NT2/D1 (cell line): ENCODE measurements around the gene SNAI3.

Experiments
- YY1 ChIP-seq: IDR thresholded peaks from 2 replicates; pipeline ENCODE4 v1.6.1; 2011; ENCODE audit not compliant: insufficient read length, insufficient read depth
- ZNF274 ChIP-seq: IDR thresholded peaks from 2 replicates; pipeline ENCODE4 v1.6.1; 2011; ENCODE audit warnings: mild to moderate bottlenecking, low read depth, low read length

DNA sequence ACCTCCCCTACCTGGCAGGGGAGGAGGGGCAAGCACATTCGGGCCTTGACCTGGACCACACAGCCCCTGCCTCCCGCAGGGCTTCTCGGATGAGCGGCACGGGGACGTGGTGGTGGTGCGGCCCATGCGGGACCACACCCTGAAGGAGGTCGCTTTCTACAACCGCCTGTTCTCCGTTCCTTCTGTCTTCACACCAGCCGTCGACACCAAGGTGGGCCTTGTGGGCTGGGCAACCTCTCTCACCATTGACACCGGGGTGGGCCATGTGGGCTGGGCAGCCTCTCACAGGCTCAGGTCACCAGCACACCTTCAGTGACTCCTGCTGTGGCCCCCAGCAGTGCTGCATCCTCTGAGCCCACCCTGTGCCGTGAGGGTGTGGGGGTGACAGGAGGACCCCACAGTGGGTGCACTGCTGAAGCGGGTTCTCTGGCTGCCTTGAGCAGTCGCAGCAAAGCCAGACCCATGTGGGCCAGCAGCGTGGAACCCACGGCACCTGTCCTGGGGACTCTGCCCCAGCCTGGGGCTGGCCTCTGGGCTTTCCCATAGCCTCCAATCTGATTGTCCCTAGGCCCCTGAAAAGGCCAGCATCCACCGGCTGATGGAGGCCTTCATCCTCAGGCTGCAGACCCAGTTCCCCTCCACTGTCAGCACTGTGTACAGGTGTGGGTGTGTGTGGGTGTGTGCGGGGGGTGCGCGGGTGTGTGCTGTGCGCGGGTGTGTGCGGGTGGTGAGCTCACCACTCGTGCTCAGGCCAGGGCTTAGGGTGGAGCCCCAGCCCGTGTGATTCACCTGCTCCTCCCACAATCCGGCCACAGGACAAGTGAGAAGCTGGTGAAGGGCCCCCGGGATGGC, 27.5 kb upstream of the SNAI3 start:
- no peak for TF ChIP-seq ZNF274
- TF ChIP-seq YY1: no peak
